Upper lobe of left lung (tissue), 4 donors: ENCODE measurements around the gene BAIAP2L1.

Experiments
- CTCF ChIP-seq, 6 experiments: fragments of 450-650 bp in 4 of 6; fragments of 200-600 bp in 2 of 6; sonication (generic) in 2 of 6; IDR thresholded peaks; one replicate each; pipeline ENCODE4 v1.5.1; 2016 to 2019; ENCODE audit warnings: antibody characterized with exemption in 6 of 6
- EP300 ChIP-seq, 4 donors: sonication (generic); formaldehyde crosslinking; IDR thresholded peaks; one replicate each; pipeline ENCODE4 v1.5.1; 2017; ENCODE audit warnings: antibody characterized with exemption in 4 of 4, control low read depth in 2 of 4
- POLR2A ChIP-seq, 4 donors: fragments of 450-650 bp; IDR thresholded peaks; one replicate each; pipeline ENCODE4 v1.5.1; 2016 to 2017; ENCODE audit warnings: antibody characterized with exemption in 4 of 4, mild to moderate bottlenecking in 2 of 4

DNA sequence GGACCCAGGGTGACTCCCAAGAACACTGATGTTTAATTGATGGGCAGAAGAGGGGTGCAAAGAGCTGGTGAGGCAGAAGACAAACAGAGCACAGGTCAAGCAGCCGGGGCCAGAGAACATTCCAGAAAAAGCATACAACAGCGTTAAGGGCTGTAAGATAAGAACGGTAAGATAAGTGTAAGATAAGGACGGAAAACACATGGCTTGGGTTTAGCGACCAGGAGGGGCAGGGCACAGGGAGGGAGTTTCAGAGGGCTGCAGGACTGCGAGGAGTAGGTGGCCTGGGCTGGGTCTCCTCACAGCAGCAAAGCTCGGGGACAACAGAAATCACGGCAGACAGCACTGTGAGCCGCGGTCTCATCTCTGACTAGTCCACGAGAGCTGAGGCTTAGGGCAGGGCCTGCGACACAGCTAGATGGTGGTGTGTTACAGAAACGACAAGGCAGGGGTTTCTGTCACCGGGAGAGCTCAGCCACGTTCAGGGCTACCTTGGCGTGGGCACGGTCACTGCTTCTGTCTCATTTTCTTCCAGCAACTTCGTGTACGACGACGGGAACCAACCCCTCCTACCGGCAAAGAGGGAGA lies 94.8 kb downstream of the BAIAP2L1 start:
- TF ChIP-seq POLR2A (IDR thresholded peaks at IDR 0.05) (no peak), EP300 (IDR thresholded peaks at IDR 0.05) (no peak), CTCF (IDR thresholded peaks at IDR 0.05) (no peak)
